Measurements from ENCODE around the gene PARS2.

- TF ChIP-seq EP300 (IDR thresholded peaks at IDR 0.05) (no peak), CTCF (IDR thresholded peaks at IDR 0.05) (peak; percentile 56 to 75), POLR2A (IDR thresholded peaks at IDR 0.05) (no peak), POLR2AphosphoS5 (IDR thresholded peaks at IDR 0.05) (no peak)
These were observed 46.0 kb upstream of the PARS2 start for GRCh38 chr1:54810153-54810942.
